Activated CD8-positive, alpha-beta memory T cell treated with anti-CD3 and anti-CD28 coated beads, Interleukin-2, amount 50 U/mL, for 1 hour (primary cell): ENCODE measurements around the gene GSTM3.
"Not testable (repeated sequence)": the region's sequence is repeated elsewhere in the genome, so short reads cannot be mapped to it uniquely, and the experiment has no call there.

ENCODE experiments used
- DNase-seq: peaks from one replicate; pipeline ENCODE4 v3.0.0-alpha.2; 2020; ENCODE audit errors: extremely low read depth

The GSTM3 gene

GRCh38 chr1:109762039-109762585 is 21.3 kb upstream of the GSTM3 start:
- DNase-seq, result no peak

- no peak for DNase-seq
Measured at GRCh38 chr1:109761227-109762038, 20.6 kb upstream of the GSTM3 start.

GRCh38 chr1:109760581-109761226 is 19.9 kb upstream of the GSTM3 start:
- no peak for DNase-seq

GRCh38 chr1:109759513-109760334 is 18.9 kb upstream of the GSTM3 start:
- no peak for DNase-seq

- DNase-seq, result no peak
Measured at GRCh38 chr1:109757936-109758786, 17.3 kb upstream of the GSTM3 start.

GRCh38 chr1:109756848-109757521 is 16.1 kb upstream of the GSTM3 start:
- no peak for DNase-seq

- DNase-seq, result not testable (repeated sequence)
Measured at GRCh38 chr1:109756325-109756724, 15.5 kb upstream of the GSTM3 start.

- no peak for DNase-seq
Measured at GRCh38 chr1:109754738-109755137, 13.9 kb upstream of the GSTM3 start.

- DNase-seq, result no peak
Measured at GRCh38 chr1:109751531-109752260, 10.9 kb upstream of the GSTM3 start.

GRCh38 chr1:109750920-109751319 is 10.1 kb upstream of the GSTM3 start:
- DNase-seq, result no peak

GRCh38 chr1:109750241-109750882 is 9.5 kb upstream of the GSTM3 start:
- DNase-seq, result no peak

- DNase-seq, result no peak
Measured at GRCh38 chr1:109749221-109749620, 8.4 kb upstream of the GSTM3 start.

GRCh38 chr1:109748311-109748710 is 7.5 kb upstream of the GSTM3 start:
- not testable (repeated sequence) for DNase-seq

GRCh38 chr1:109739738-109740614 is 862 bp downstream of the GSTM3 start:
- peak; percentile 66 for DNase-seq

GRCh38 chr1:109733236-109733870 is 7.5 kb downstream of the GSTM3 start:
- DNase-seq, result no peak

GRCh38 chr1:109732390-109732881 is 8.4 kb downstream of the GSTM3 start:
- DNase-seq, result no peak

- DNase-seq, result no peak
Measured at GRCh38 chr1:109730666-109731065, 10.2 kb downstream of the GSTM3 start.

- DNase-seq, result no peak
Measured at GRCh38 chr1:109728870-109729269, 12.0 kb downstream of the GSTM3 start.
